Measurements from ENCODE around the gene NPFFR1.
A peak's percentile ranks its signal among the peaks of the same experiment; 100 is the strongest.

Gene NPFFR1, protein sequence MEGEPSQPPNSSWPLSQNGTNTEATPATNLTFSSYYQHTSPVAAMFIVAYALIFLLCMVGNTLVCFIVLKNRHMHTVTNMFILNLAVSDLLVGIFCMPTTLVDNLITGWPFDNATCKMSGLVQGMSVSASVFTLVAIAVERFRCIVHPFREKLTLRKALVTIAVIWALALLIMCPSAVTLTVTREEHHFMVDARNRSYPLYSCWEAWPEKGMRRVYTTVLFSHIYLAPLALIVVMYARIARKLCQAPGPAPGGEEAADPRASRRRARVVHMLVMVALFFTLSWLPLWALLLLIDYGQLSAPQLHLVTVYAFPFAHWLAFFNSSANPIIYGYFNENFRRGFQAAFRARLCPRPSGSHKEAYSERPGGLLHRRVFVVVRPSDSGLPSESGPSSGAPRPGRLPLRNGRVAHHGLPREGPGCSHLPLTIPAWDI

GRCh38 chr10:70283445-70284399, at the start of gene NPFFR1:
Gene NPFFR1, minus strand, starts transcription at chr10:70284004. Its CDS starts 328 bp downstream, at chr10:70283676.
- DNase-seq = no peak

- DNase-seq = no peak
These were observed 49.5 kb upstream of the NPFFR1 start for GRCh38 chr10:70333268-70333667.

GRCh38 chr10:70331486-70332268, 47.9 kb upstream of the NPFFR1 start:
- DNase-seq = no peak

- no peak for DNase-seq
These were observed 47.3 kb upstream of the NPFFR1 start for GRCh38 chr10:70331160-70331485.

- no peak for DNase-seq
These were observed 46.9 kb upstream of the NPFFR1 start for GRCh38 chr10:70330671-70331070.

DNA sequence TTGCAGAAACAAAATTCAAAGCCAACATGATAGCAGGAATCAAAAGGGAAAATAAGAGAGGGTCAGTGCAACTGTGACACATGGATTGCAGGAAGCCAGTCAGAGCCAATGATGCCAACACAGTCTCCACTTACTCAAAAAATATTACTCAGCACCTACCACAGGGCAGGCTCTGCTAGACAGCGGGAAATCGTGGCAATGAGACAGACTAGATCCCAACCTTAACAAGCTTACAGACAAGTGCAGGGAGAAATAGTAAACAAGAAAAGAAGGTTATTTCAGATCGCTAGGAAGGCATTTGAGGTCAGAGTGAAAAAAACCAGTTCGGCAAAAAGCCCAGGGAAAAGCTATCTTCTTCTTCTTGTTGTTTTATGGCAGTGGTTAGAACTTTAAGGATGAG, 45.2 kb upstream of the NPFFR1 start:
- DNase-seq = no peak

GRCh38 chr10:70328018-70328417, 44.2 kb upstream of the NPFFR1 start:
- DNase-seq = no peak

DNA sequence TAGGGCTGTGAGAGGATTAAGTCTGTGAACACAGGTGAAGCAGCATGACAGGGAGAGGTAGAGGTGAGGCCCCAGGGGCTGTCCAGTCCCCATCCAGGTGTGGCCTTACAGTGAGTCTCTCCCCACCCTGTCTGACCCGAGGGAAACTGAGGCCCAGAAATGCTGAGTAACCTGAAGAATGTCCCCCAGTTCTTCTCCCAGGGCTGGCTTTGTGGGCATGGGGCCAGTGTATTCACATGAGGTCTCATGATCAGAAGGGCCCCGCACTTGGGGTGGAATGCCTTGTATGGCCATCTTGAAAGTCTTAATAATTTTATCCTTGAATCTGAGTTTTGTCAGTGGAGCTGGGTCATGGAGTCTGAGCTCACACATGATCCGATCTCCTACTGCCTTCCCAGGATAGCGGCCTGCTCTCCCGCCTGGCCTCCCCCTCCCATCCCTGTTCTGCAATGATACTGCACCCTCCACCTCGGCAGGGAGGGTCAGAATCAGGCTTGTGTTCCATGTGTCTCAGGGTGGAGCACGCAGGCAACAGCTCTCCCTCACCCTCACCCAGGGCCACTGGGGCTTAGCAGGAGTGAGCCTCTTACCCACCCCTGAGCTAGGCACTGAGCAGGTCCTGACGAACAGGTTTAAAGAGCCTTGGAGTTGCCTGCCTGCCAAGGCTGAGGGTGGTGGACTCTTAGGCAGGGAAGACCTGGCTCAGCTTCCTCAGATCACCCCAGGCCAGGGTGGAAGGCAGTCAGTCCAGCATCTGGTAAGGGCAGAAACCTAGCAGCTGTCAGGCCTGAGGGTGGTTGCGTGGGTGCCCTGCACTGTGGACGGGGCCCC, 41.4 kb upstream of the NPFFR1 start:
- DNase-seq = no peak

DNA sequence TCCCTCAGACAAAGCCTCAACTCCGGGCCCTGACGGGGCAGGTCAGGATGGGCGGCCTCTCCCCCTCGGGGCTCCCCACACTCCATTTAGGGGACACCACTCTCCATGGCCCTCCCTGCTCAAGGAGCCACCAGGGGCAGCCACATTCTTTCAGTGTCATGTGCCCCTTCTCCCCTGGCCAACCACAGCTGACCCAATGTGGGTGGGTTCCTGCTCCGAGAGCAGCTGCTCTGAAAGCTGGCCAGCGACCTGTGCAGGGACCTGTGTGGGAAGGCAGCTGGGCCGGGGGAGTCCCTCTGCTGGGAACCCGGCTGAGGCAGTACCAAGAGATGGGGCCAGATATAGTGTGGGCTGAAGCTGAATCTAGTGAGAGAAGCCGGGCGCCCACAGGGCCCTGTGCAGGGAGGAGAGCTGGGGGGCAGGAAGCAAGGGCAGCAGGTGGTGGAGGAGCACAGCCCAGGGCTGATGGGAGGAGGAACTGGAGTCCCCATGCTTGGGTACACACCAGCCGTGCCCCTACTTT, 40.6 kb upstream of the NPFFR1 start:
- peak in 1 of 2 experiments; percentile 21 for DNase-seq

GRCh38 chr10:70323697-70324338, 40.0 kb upstream of the NPFFR1 start:
- no peak for DNase-seq

- no peak for DNase-seq
These were observed 39.4 kb upstream of the NPFFR1 start for GRCh38 chr10:70323138-70323696.

- no peak for DNase-seq
These were observed 38.4 kb upstream of the NPFFR1 start for GRCh38 chr10:70321897-70322890.

DNA sequence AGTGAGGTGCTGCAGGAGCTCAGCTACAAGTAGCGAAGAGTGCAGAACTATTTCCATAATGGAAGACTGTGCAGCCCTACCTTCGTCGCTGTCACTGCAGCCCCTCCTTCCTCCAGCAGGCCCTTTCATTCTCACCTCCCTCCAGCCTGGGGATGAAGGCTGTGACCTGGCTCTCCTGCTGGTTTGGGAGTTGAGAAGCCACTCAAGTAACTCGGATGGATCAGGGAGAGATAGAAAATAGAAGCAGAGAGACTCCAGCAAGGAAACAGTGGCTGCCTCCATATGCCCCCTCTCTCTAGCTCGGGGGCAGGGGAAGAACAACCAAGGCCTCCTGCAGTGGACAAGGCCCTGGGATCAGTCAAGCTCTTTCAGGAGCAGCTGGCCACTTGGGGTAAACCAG, 37.4 kb upstream of the NPFFR1 start:
- no peak for DNase-seq

DNA sequence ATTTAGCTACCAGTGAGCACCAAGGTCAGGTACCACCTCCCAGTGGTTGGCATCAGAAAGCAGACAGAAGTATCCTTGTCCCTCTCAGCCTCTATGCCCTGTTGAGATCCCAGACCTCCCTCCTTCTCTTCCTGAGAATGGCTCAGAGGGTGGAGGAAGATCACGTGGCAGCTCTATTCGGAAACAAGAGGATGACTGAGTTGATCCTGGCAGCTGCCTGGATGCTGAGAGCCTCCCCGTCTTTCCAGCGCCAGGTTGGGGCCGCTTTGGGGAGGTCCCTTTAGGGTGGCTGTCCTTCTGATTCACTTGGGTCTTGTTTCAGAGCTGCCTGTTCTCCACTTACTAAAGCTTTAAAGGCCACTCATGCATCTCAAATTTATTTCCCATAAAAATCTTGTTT, 36.9 kb upstream of the NPFFR1 start:
- DNase-seq = no peak

DNA sequence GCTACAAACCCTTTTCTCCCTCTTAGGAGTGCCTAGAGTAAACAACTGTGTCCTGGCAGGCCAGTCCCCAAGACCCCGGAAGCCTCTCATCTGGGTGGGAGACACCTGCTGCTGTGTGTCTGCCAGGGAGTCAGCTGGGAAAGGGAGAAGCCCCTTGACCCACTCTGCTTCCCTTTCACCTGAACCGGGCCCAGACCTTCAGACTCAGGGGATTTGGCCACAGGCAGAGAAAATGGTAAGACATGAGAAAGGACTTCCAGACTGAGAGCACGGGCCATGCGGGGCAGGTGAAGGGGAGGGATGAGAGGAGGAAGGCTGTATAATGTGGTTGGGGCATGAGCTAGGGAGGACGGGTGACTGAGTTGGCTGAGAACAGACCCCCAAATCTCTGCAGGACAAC, 36.0 kb upstream of the NPFFR1 start:
- no peak for DNase-seq

DNA sequence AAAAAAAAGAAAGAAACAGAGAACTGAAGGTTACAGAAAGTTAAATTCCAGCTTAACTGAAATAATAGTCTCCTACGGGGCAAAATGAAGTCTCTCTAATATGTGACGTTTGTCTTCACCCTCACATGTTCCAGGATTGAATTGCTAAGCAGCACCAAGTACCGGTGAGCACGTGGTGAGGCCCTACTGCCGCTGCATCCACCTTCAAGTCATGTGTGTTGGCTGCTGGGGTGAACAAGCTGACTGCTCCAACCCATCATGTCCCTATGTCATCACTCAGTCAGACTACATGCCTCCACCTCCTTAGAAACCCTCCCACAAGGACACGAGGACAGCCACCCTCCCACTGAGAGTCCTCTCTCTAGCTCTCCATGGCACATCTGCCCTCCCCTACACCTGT, 35.4 kb upstream of the NPFFR1 start:
- no peak for DNase-seq

DNA sequence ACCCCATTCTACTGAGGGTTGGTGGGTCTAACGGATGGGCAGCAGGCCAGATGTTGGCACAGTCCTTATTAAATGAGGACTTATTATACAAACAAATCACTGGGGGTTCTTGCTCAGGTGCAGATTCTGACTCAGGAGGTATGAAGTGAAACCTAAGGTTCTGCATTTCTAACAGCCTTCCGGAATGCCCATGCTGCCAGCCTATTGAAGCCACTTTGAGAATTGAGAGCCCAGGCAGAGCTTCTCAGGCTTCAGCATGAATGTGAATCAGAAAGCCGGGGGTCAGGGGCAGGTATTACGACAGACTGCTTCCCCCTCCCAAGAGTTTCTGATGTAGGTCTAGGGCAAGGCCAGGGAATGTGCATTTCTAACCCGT, 34.1 kb upstream of the NPFFR1 start:
- no peak for DNase-seq

- no peak for DNase-seq
These were observed 33.6 kb upstream of the NPFFR1 start for GRCh38 chr10:70317272-70317942.

DNA sequence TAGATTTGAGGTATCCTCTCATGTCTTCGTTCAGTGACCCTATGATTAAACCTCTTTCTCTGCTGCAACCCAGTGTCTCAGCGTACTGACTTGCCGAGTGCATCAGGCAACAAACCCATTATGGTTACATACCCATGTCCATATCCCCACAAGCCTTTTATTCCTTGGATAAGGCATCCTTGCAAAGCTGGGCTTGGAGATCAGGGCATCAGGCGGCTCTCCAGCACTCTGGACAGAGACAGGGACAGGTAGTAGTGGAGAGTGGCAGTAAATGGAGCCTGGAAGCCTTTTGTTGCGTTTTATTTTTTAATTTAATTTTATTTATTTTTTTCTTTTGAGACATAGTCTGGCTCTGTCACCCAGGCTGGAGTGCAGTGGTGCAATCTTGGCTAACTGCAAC, 32.0 kb upstream of the NPFFR1 start:
- DNase-seq = no peak

Measured in activated T-cell treated with anti-CD3 and anti-CD28 coated beads, Interleukin-2, amount 50 U/mL, for 48 hours (primary cell).